Measurements from ENCODE around the gene CARD18. TPM values are rescaled to one million over a fixed set of nuclear protein-coding genes. Genes with fewer than 3 reads are reported as not detected.

The CARD18 gene
- total and polyA plus RNA-seq, 4 experiments from 2014 or later: not detected

DNA sequence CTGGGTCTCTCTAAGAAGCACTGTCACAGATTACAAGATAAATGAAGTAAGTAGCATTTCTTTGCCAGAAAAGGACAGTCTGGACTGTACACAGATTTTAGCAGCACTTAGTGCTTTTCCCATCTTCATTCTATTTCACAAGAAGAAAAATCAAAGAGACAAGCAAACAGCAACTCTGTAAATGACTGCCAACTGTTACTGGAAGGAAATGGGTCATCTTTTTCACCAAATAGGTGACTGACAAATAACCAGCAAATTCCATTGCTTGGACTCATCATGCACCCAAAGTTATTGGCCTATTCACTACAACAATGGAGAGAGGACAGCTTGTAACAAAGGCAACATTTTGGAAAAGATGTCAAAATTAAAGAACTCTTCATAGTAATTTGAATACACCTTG is 28.9 kb upstream of the CARD18 start:
- ChIA-PET CTCF (ENCODE audit: partially characterized antibody) (no interaction called here), POLR2A (ENCODE audit: partially characterized antibody) (no interaction called here)
- no peaks in the 10 kb centered on the region for H3K36me3 ChIP-seq (ENCODE audit: insufficient read depth, low read length)
- no peaks in the 10 kb centered on the region for H3K4me1 ChIP-seq (ENCODE audit: insufficient read depth, low read length)
- DNase-seq: no peak
- Mint-ChIP-seq H3K27me3 (no peaks in the 10 kb centered on the region), H3K27ac (no peak overlapping the region), H3K4me3 (no peak overlapping the region), H3K36me3 (peaks cover 0 to 3% of the 10 kb centered on the region in 2 donors), H3K9me3 (peaks cover 0 to 13% (median 8%) of the 10 kb centered on the region in 8 donors), H3K4me1 (peaks cover 0 to under 1% (median 0%) of the 10 kb centered on the region in 4 donors)
- H3K9me3 ChIP-seq (ENCODE audit: control insufficient read depth in 1 of 2, low read length in 2 of 2): no peaks in the 10 kb centered on the region
- no peak overlapping the region for H3K27ac ChIP-seq (ENCODE audit: low read depth, low read length)
- H3K27me3 ChIP-seq (ENCODE audit: insufficient read depth, low read length): no peaks in the 10 kb centered on the region
- intact Hi-C loops (cut with micrococcal nuclease): no loop called here
- H3K4me3 ChIP-seq (ENCODE audit: low read length in 2 of 2): no peak overlapping the region

GRCh38 chr11:105167244-105167643 is 27.7 kb upstream of the CARD18 start:
- H3K4me1 ChIP-seq (ENCODE audit: insufficient read depth, low read length): no peaks in the 10 kb centered on the region
- H3K4me3 Mint-ChIP-seq: no peak overlapping the region
- no peak overlapping the region for H3K27ac Mint-ChIP-seq

GRCh38 chr11:105164208-105164607 is 24.6 kb upstream of the CARD18 start:
- Histone ChIP-seq H3K4me3 (ENCODE audit: low read length in 2 of 2) (no peak overlapping the region), H3K9me3 (ENCODE audit: control insufficient read depth in 1 of 2, low read length in 2 of 2) (no peaks in the 10 kb centered on the region), H3K4me1 (ENCODE audit: insufficient read depth, low read length) (no peaks in the 10 kb centered on the region), H3K36me3 (ENCODE audit: insufficient read depth, low read length) (no peaks in the 10 kb centered on the region), H3K27ac (ENCODE audit: low read depth, low read length) (no peak overlapping the region), H3K27me3 (ENCODE audit: insufficient read depth, low read length) (no peaks in the 10 kb centered on the region)
- H3K36me3 Mint-ChIP-seq: no peaks in the 10 kb centered on the region
- ChIA-PET CTCF (ENCODE audit: partially characterized antibody) (interaction anchor here (0.7 kb wide), 1 partner anchor 11 kb away, joined by 3 read pairs; no protein-coding TSS in a partner anchor), POLR2A (ENCODE audit: partially characterized antibody) (no interaction called here)
- H3K27me3 Mint-ChIP-seq: no peaks in the 10 kb centered on the region
- intact Hi-C loops (cut with micrococcal nuclease): no loop called here
- H3K4me1 Mint-ChIP-seq: peaks cover 0 to 2% (median 0%) of the 10 kb centered on the region in 4 donors
- H3K27ac Mint-ChIP-seq: no peak overlapping the region
- H3K9me3 Mint-ChIP-seq: peaks cover 0 to 6% (median 0%) of the 10 kb centered on the region in 8 donors
- no peak overlapping the region for H3K4me3 Mint-ChIP-seq
- no peak for DNase-seq

More at GRCh38 chr11:105167244-105167643, 27.7 kb upstream of the CARD18 start:
- Histone ChIP-seq H3K9me3 (ENCODE audit: control insufficient read depth in 1 of 2, low read length in 2 of 2) (no peaks in the 10 kb centered on the region), H3K27me3 (ENCODE audit: insufficient read depth, low read length) (no peaks in the 10 kb centered on the region), H3K36me3 (ENCODE audit: insufficient read depth, low read length) (no peaks in the 10 kb centered on the region), H3K4me3 (ENCODE audit: low read length in 2 of 2) (no peak overlapping the region), H3K27ac (ENCODE audit: low read depth, low read length) (no peak overlapping the region)
- Mint-ChIP-seq H3K9me3 (peaks cover 0 to 17% (median 6%) of the 10 kb centered on the region in 8 donors), H3K36me3 (peaks cover 0 to 3% of the 10 kb centered on the region in 2 donors), H3K4me1 (peaks cover 0 to 2% (median 0%) of the 10 kb centered on the region in 4 donors), H3K27me3 (no peaks in the 10 kb centered on the region)
- DNase-seq: no peak
- POLR2A ChIA-PET (ENCODE audit: partially characterized antibody): no interaction called here
- intact Hi-C loops (cut with micrococcal nuclease): no loop called here
- CTCF ChIA-PET (ENCODE audit: partially characterized antibody): no interaction called here

DNA sequence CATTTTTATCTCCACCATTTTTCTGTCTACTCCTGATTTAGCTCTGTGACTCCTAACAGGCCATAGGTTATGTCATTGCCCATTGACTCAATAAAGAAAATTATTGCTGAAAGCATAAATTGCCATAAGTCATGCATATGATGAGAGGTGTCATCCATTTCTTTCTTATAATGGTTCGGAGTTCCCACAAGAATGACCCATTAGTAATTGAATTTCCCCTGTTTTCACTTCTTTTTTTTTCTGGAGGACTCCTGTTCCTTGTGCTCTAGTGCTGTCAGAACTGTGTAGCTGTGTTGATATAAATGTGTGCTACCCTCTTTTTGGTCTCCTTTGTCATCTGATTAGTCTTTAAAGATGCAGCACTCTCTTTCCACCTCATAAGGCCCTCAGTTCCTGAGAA is 22.9 kb upstream of the CARD18 start:
- Histone ChIP-seq H3K27me3 (ENCODE audit: insufficient read depth, low read length) (no peaks in the 10 kb centered on the region), H3K9me3 (ENCODE audit: control insufficient read depth in 1 of 2, low read length in 2 of 2) (no peaks in the 10 kb centered on the region), H3K4me3 (ENCODE audit: low read length in 2 of 2) (no peak overlapping the region), H3K4me1 (ENCODE audit: insufficient read depth, low read length) (no peaks in the 10 kb centered on the region), H3K27ac (ENCODE audit: low read depth, low read length) (no peak overlapping the region), H3K36me3 (ENCODE audit: insufficient read depth, low read length) (no peaks in the 10 kb centered on the region)
- Mint-ChIP-seq H3K27me3 (no peaks in the 10 kb centered on the region), H3K4me1 (peaks cover 0 to 2% (median 0%) of the 10 kb centered on the region in 4 donors), H3K4me3 (no peak overlapping the region), H3K36me3 (no peaks in the 10 kb centered on the region), H3K9me3 (peaks cover 0 to 6% (median 0%) of the 10 kb centered on the region in 8 donors), H3K27ac (no peak overlapping the region)
- no peak for DNase-seq
- intact Hi-C loops (cut with micrococcal nuclease): no loop called here
- POLR2A ChIA-PET (ENCODE audit: partially characterized antibody): no interaction called here
- CTCF ChIA-PET (ENCODE audit: partially characterized antibody): no interaction called here

DNA sequence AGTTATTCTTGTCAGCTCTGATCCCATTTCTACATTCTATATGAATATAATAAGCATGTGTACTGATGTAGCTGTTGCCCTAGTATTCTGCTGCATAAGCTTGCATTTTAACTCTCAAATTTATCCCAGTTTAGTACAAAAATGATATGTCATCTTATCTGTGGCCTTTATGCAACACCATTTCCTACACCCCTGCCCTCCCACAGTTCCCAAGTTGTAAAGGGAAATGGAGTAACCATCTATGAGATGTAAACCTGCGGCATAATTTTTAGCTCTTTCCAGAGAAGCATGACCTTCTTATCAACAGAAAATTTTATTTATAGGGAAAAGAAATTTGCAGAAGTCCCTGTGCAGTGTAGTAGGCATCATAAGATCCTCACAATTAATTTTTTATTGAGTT is 18.9 kb upstream of the CARD18 start:
- POLR2A ChIA-PET (ENCODE audit: partially characterized antibody): no interaction called here
- Mint-ChIP-seq H3K4me1 (peaks cover 0 to 1% (median 0%) of the 10 kb centered on the region in 4 donors), H3K9me3 (peaks cover 0 to 6% (median 0%) of the 10 kb centered on the region in 8 donors), H3K27me3 (no peaks in the 10 kb centered on the region), H3K27ac (no peak overlapping the region), H3K4me3 (no peak overlapping the region), H3K36me3 (no peaks in the 10 kb centered on the region)
- H3K27me3 ChIP-seq (ENCODE audit: insufficient read depth, low read length): no peaks in the 10 kb centered on the region
- H3K4me3 ChIP-seq (ENCODE audit: low read length in 2 of 2): no peak overlapping the region
- no peak for DNase-seq
- H3K36me3 ChIP-seq (ENCODE audit: insufficient read depth, low read length): no peaks in the 10 kb centered on the region
- intact Hi-C loops (cut with micrococcal nuclease): no loop called here
- H3K4me1 ChIP-seq (ENCODE audit: insufficient read depth, low read length): no peaks in the 10 kb centered on the region
- CTCF ChIA-PET (ENCODE audit: partially characterized antibody): interaction anchor here (0.6 kb wide), 1 partner anchor 21 kb away, joined by 3 read pairs; no protein-coding TSS in a partner anchor
- no peak overlapping the region for H3K27ac ChIP-seq (ENCODE audit: low read depth, low read length)
- H3K9me3 ChIP-seq (ENCODE audit: control insufficient read depth in 1 of 2, low read length in 2 of 2): no peaks in the 10 kb centered on the region

GRCh38 chr11:105156720-105157119 is 17.2 kb upstream of the CARD18 start:
- no peak overlapping the region for H3K4me3 Mint-ChIP-seq
- no peaks in the 10 kb centered on the region for H3K4me1 Mint-ChIP-seq
- no peaks in the 10 kb centered on the region for H3K27me3 ChIP-seq (ENCODE audit: insufficient read depth, low read length)
- no peaks in the 10 kb centered on the region for H3K36me3 ChIP-seq (ENCODE audit: insufficient read depth, low read length)
- DNase-seq: no peak
- H3K27me3 Mint-ChIP-seq: no peaks in the 10 kb centered on the region
- H3K4me1 ChIP-seq (ENCODE audit: insufficient read depth, low read length): no peaks in the 10 kb centered on the region
- H3K36me3 Mint-ChIP-seq: no peaks in the 10 kb centered on the region
- ChIA-PET POLR2A (ENCODE audit: partially characterized antibody) (no interaction called here), CTCF (ENCODE audit: partially characterized antibody) (no interaction called here)
- H3K4me3 ChIP-seq (ENCODE audit: low read length in 2 of 2): no peak overlapping the region
- H3K9me3 Mint-ChIP-seq: no peaks in the 10 kb centered on the region
- H3K27ac Mint-ChIP-seq: no peak overlapping the region
- no peak overlapping the region for H3K27ac ChIP-seq (ENCODE audit: low read depth, low read length)
- H3K9me3 ChIP-seq (ENCODE audit: control insufficient read depth in 1 of 2, low read length in 2 of 2): no peaks in the 10 kb centered on the region
- intact Hi-C loops (cut with micrococcal nuclease): no loop called here

DNA sequence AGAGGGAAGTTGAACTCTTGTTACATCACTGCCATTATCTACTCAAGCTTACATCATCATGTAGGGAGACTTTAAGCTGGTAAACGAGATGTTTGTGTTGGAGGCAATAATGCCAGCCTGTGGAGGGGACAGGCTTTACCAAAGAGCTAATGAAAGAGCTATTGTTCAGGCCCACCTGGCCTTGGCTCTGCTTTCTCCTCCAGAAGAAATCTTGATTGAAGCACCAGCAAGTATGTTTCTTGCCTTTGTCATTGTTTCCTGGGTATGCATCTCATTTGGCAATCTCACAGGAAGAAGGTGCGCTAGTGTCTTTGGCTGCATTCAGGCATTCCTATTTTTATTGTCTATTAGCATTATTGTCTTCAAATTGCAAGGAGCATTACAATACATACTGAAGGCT is 16.7 kb upstream of the CARD18 start:
- Mint-ChIP-seq H3K27me3 (no peaks in the 10 kb centered on the region), H3K4me3 (no peak overlapping the region), H3K9me3 (no peaks in the 10 kb centered on the region), H3K4me1 (no peaks in the 10 kb centered on the region), H3K27ac (no peak overlapping the region), H3K36me3 (no peaks in the 10 kb centered on the region)
- no peak overlapping the region for H3K4me3 ChIP-seq (ENCODE audit: low read length in 2 of 2)
- no peaks in the 10 kb centered on the region for H3K27me3 ChIP-seq (ENCODE audit: insufficient read depth, low read length)
- CTCF ChIA-PET (ENCODE audit: partially characterized antibody): no interaction called here
- no peak overlapping the region for H3K27ac ChIP-seq (ENCODE audit: low read depth, low read length)
- POLR2A ChIA-PET (ENCODE audit: partially characterized antibody): no interaction called here
- H3K4me1 ChIP-seq (ENCODE audit: insufficient read depth, low read length): no peaks in the 10 kb centered on the region
- no peaks in the 10 kb centered on the region for H3K9me3 ChIP-seq (ENCODE audit: control insufficient read depth in 1 of 2, low read length in 2 of 2)
- DNase-seq: no peak
- H3K36me3 ChIP-seq (ENCODE audit: insufficient read depth, low read length): no peaks in the 10 kb centered on the region
- intact Hi-C loops (cut with micrococcal nuclease): no loop called here

DNA sequence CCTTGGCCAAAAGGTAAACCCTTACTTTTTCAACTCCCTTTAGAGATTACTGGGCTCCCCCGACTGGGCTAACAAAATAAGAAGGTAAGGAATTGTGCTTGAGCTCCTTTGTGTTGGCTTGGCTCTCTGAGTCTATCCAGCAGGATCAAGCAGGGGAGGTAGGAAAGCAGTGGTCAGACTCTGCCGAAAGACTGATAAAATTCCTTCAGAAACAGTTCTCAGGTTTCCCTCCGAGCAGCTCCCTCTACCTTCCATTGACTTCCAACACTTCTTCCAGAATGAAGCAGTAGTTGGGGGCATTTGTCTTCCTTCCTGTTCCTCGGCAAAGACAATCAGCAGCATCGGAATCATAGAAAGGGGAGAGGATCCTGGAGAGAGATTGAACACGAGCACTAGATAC is 16.1 kb upstream of the CARD18 start:
- H3K27me3 Mint-ChIP-seq: no peaks in the 10 kb centered on the region
- DNase-seq: no peak

More for the DNA sequence above, 16.1 kb upstream of the CARD18 start:
- no peaks in the 10 kb centered on the region for H3K4me1 Mint-ChIP-seq
- ChIA-PET CTCF (ENCODE audit: partially characterized antibody) (no interaction called here), POLR2A (ENCODE audit: partially characterized antibody) (no interaction called here)
- Histone ChIP-seq H3K9me3 (ENCODE audit: control insufficient read depth in 1 of 2, low read length in 2 of 2) (no peaks in the 10 kb centered on the region), H3K4me3 (ENCODE audit: low read length in 2 of 2) (no peak overlapping the region), H3K27ac (ENCODE audit: low read depth, low read length) (no peak overlapping the region), H3K36me3 (ENCODE audit: insufficient read depth, low read length) (no peaks in the 10 kb centered on the region), H3K27me3 (ENCODE audit: insufficient read depth, low read length) (no peaks in the 10 kb centered on the region), H3K4me1 (ENCODE audit: insufficient read depth, low read length) (no peaks in the 10 kb centered on the region)
- H3K36me3 Mint-ChIP-seq: no peaks in the 10 kb centered on the region
- intact Hi-C loops (cut with micrococcal nuclease): no loop called here
- H3K4me3 Mint-ChIP-seq: no peak overlapping the region
- H3K27ac Mint-ChIP-seq: no peak overlapping the region
- no peaks in the 10 kb centered on the region for H3K9me3 Mint-ChIP-seq

Data from CD4-positive, alpha-beta memory T cell (primary cell).